ENCODE data around the gene CHRNA1.

GRCh38 chr2:174711206-174711605, 53.1 kb downstream of the CHRNA1 start:
- TF ChIP-seq PHB2 (IDR thresholded peaks at IDR 0.05; ENCODE audit: low read depth) (no peak), MYC (IDR thresholded peaks at IDR 0.05; ENCODE audit: low read depth, low read length) (no peak), MYC (CRISPR knock-in tag; IDR thresholded peaks at IDR 0.05; ENCODE audit: borderline replicate concordance, low read depth) (no peak), STAG1 (CRISPR knock-in tag; IDR thresholded peaks at IDR 0.05; ENCODE audit: borderline replicate concordance) (no peak), ZNF398 (CRISPR knock-in tag; IDR thresholded peaks at IDR 0.05) (no peak), ZSCAN29 (IDR thresholded peaks at IDR 0.05) (no peak), CEBPB (tag; IDR thresholded peaks at IDR 0.05) (no peak), KAT8 (IDR thresholded peaks at IDR 0.05; ENCODE audit: low read depth) (no peak), EP300 (IDR thresholded peaks at IDR 0.05; ENCODE audit: low read length) (no peak), ZNF696 (CRISPR knock-in tag; conservative IDR thresholded peaks at IDR 0.05) (no peak), NCOA1 (IDR thresholded peaks at IDR 0.05; ENCODE audit: low read depth) (no peak), RAD21 (CRISPR knock-in tag; conservative IDR thresholded peaks at IDR 0.05 in 1 of 2, IDR thresholded peaks at IDR 0.05 in 1 of 2) (no peak), NFIC (IDR thresholded peaks at IDR 0.05) (no peak)

Measured in K562 (cell line).